Keratinocyte (primary cell): ENCODE results near the gene PAXIP1. TPM values are rescaled to one million over a fixed set of nuclear protein-coding genes. Genes with fewer than 3 reads are reported as not detected.

Experiments used
- DNase-seq: peaks from one replicate; pipeline ENCODE4 v3.0.0-alpha.2; 2011; ENCODE audit warnings: low read depth, missing footprints, low spot score
- FAIRE-seq: peaks from 2 replicates; lab custom pipeline; 2011; peaks lifted over from hg19 to GRCh38; lab: Jason Lieb, UNC
- H2AFZ ChIP-seq: 2 replicates; pipeline ENCODE4 v1.6.0; 2012; ENCODE audit warnings: low read length, control low read depth, inconsistent platforms; ENCODE audit not compliant: control insufficient read depth
- H3K27ac ChIP-seq: 2 replicates; pipeline ENCODE4 v1.5.1; 2011; ENCODE audit warnings: low read length; ENCODE audit not compliant: control insufficient read depth, insufficient read depth
- H3K27me3 ChIP-seq: 3 replicates; pipeline ENCODE4 v1.6.0; 2011; ENCODE audit warnings: low read length; ENCODE audit not compliant: control insufficient read depth, insufficient read depth; ENCODE audit errors: extremely low read depth
- H3K36me3 ChIP-seq, 2 experiments: 2 replicates in 1 of 2; 3 replicates in 1 of 2; pipeline ENCODE4 v1.5.1; 2011; ENCODE audit warnings: low read length in 2 of 2, mild to moderate bottlenecking in 1 of 2; ENCODE audit not compliant: control insufficient read depth in 2 of 2, insufficient read depth in 2 of 2; ENCODE audit errors: extremely low read depth in 1 of 2
- H3K4me1 ChIP-seq: 3 replicates; pipeline ENCODE4 v1.5.1; 2011; ENCODE audit warnings: low read length; ENCODE audit not compliant: control insufficient read depth, insufficient read depth; ENCODE audit errors: extremely low read depth
- H3K4me2 ChIP-seq: 3 replicates; pipeline ENCODE4 v1.6.0; 2011; ENCODE audit warnings: low read depth, low read length; ENCODE audit not compliant: control insufficient read depth, insufficient read depth; ENCODE audit errors: extremely low read depth
- H3K4me3 ChIP-seq, 3 experiments: fragments of 200-600 bp in 1 of 3; sonication (generic) in 1 of 3; 2 replicates in 2 of 3; 3 replicates in 1 of 3; pipeline ENCODE4 v1.5.1; 2011 to 2016; ENCODE audit warnings: low read length in 3 of 3, mild to moderate bottlenecking in 3 of 3, control low read depth in 2 of 3, inconsistent platforms in 1 of 3, low read depth in 1 of 3, mixed read lengths in 1 of 3, mixed run types in 1 of 3, moderate library complexity in 1 of 3; ENCODE audit not compliant: control insufficient read depth in 2 of 3, insufficient read depth in 2 of 3; ENCODE audit errors: extremely low read depth in 1 of 3
- H3K79me2 ChIP-seq: 2 replicates; pipeline ENCODE4 v1.6.0; 2012; ENCODE audit warnings: low read length; ENCODE audit not compliant: control insufficient read depth, insufficient read depth
- H3K9ac ChIP-seq: 3 replicates; pipeline ENCODE4 v1.6.0; 2011; ENCODE audit warnings: low read length; ENCODE audit not compliant: control insufficient read depth, insufficient read depth; ENCODE audit errors: extremely low read depth
- H3K9me1 ChIP-seq: 3 replicates; pipeline ENCODE4 v1.6.0; 2011; ENCODE audit warnings: low read length; ENCODE audit not compliant: control insufficient read depth, insufficient read depth; ENCODE audit errors: extremely low read depth
- H3K9me3 ChIP-seq: 2 replicates; pipeline ENCODE4 v1.5.1; 2012; ENCODE audit warnings: low read depth, low read length; ENCODE audit not compliant: control insufficient read depth
- H4K20me1 ChIP-seq: 3 replicates; pipeline ENCODE4 v1.6.0; 2011; ENCODE audit warnings: low read length; ENCODE audit not compliant: control insufficient read depth, insufficient read depth; ENCODE audit errors: extremely low read depth
- EZH2 ChIP-seq: IDR thresholded peaks from one replicate; pipeline ENCODE4 v1.6.1; 2012; ENCODE audit warnings: inconsistent platforms, mild to moderate bottlenecking, low read length, moderate library complexity
- dilution Hi-C: fragments of 300-500 bp; cut with MboI; formaldehyde crosslinking; loops from one replicate; pipeline ENCODE4 v1.7.0; 2020; ENCODE audit warnings: low sequenced_read_pairs; ENCODE audit not compliant: extremely low pct_ligation_motif_present
- polyA plus RNA-seq, 5 experiments: library from polyadenylated mRNA; depleted of rRNA in 3 of 5; stranded (reverse) in 3 of 5; stranded (forward) in 1 of 5; unstranded in 1 of 5; fragments of >200 nt; gene quantifications; 1 replicate in 1 of 5; 2 replicates in 3 of 5; 3 replicates in 1 of 5; pipeline versions ENCODE4 v1.2.1 to v1.2.3, GENCODE V29; 2011 to 2012; ENCODE audit warnings: missing spikeins in 2 of 5, low read depth in 1 of 5, low replicate concordance in 1 of 5
- TF ChIP-seq, protein P1 (sequence below), 3 experiments: IDR thresholded peaks in 1 of 3; conservative IDR thresholded peaks in 1 of 3; optimal IDR thresholded peaks in 1 of 3; 2 replicates in 2 of 3; 3 replicates in 1 of 3; pipeline versions ENCODE3 to v1.5.1; 2011; ENCODE audit warnings: low read length in 3 of 3, mild to moderate bottlenecking in 3 of 3, moderate library complexity in 2 of 3, control low read depth in 1 of 3, inconsistent platforms in 1 of 3; ENCODE audit not compliant: insufficient read depth in 2 of 3; ENCODE audit errors: extremely low read depth in 1 of 3

PAXIP1 gene
- polyA plus RNA-seq, 1 donor (not counting 4 experiments of a cell fraction or from before 2014, with no cell fraction given) = 9.4 TPM

GRCh38 chr7:154985230-154985629 is 17.7 kb downstream of the PAXIP1 start:
- FAIRE-seq = no peak
- peaks cover 0 to 4% of the 10 kb centered on the region in 2 experiments for H3K36me3 ChIP-seq
- H4K20me1 ChIP-seq = no peaks in the 10 kb centered on the region
- no peak overlapping the region for H3K4me3 ChIP-seq
- no peaks in the 10 kb centered on the region for H3K9me3 ChIP-seq
- no peak for DNase-seq
- H3K27ac ChIP-seq = no peak overlapping the region
- no peaks in the 10 kb centered on the region for H3K9me1 ChIP-seq
- TF ChIP-seq EZH2 = no peak
- TF ChIP-seq, protein P1, sequence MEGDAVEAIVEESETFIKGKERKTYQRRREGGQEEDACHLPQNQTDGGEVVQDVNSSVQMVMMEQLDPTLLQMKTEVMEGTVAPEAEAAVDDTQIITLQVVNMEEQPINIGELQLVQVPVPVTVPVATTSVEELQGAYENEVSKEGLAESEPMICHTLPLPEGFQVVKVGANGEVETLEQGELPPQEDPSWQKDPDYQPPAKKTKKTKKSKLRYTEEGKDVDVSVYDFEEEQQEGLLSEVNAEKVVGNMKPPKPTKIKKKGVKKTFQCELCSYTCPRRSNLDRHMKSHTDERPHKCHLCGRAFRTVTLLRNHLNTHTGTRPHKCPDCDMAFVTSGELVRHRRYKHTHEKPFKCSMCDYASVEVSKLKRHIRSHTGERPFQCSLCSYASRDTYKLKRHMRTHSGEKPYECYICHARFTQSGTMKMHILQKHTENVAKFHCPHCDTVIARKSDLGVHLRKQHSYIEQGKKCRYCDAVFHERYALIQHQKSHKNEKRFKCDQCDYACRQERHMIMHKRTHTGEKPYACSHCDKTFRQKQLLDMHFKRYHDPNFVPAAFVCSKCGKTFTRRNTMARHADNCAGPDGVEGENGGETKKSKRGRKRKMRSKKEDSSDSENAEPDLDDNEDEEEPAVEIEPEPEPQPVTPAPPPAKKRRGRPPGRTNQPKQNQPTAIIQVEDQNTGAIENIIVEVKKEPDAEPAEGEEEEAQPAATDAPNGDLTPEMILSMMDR (optimal IDR thresholded peaks at IDR 0.05 in 1 of 3, IDR thresholded peaks at IDR 0.05 in 1 of 3, conservative IDR thresholded peaks at IDR 0.05 in 1 of 3; ENCODE audit: extremely low read depth in 1 of 3, insufficient read depth in 2 of 3, low read length in 3 of 3) = no peak
- H3K79me2 ChIP-seq = no peaks in the 10 kb centered on the region
- dilution Hi-C loops = no loop called here
- no peak overlapping the region for H3K9ac ChIP-seq
- H3K4me2 ChIP-seq = no peak overlapping the region
- H3K27me3 ChIP-seq = no peaks in the 10 kb centered on the region
- no peaks in the 10 kb centered on the region for H3K4me1 ChIP-seq
- no peak overlapping the region for H2AFZ ChIP-seq

- no peak for TF ChIP-seq EZH2
- TF ChIP-seq, protein P1 (optimal IDR thresholded peaks at IDR 0.05 in 1 of 3, IDR thresholded peaks at IDR 0.05 in 1 of 3, conservative IDR thresholded peaks at IDR 0.05 in 1 of 3; ENCODE audit: extremely low read depth in 1 of 3, insufficient read depth in 2 of 3, low read length in 3 of 3) = no peak
- Histone ChIP-seq H3K9ac (no peak overlapping the region), H3K4me3 (no peak overlapping the region), H3K36me3 (peaks cover 1 to 6% of the 10 kb centered on the region in 2 experiments), H4K20me1 (no peaks in the 10 kb centered on the region), H3K9me1 (no peaks in the 10 kb centered on the region), H3K27me3 (no peaks in the 10 kb centered on the region), H3K79me2 (no peaks in the 10 kb centered on the region), H3K4me1 (no peaks in the 10 kb centered on the region), H2AFZ (no peak overlapping the region), H3K9me3 (no peaks in the 10 kb centered on the region), H3K27ac (no peak overlapping the region), H3K4me2 (no peak overlapping the region)
- dilution Hi-C loops = no loop called here
- FAIRE-seq (no peak), DNase-seq (no peak)
These were observed 18.2 kb downstream of the PAXIP1 start for GRCh38 chr7:154984601-154985188.
